HG03342 (cell line): ENCODE measurements around the gene SPECC1L.

ENCODE experiments used
- ATAC-seq: cut with Tn5 transposase; IDR thresholded peaks from one replicate; pipeline ENCODE4 v1.9.1; 2021; ENCODE audit warnings: mild to moderate bottlenecking, moderate library complexity; ENCODE audit not compliant: unreplicated experiment

The SPECC1L gene

GRCh38 chr22:24437091-24437490, 166.5 kb downstream of the SPECC1L start:
- ATAC-seq = no peak

- ATAC-seq = no peak
Observed at GRCh38 chr22:24437741-24438328, 167.2 kb downstream of the SPECC1L start.

- ATAC-seq = no peak
Observed at GRCh38 chr22:24440270-24440717, 169.7 kb downstream of the SPECC1L start.

- no peak for ATAC-seq
Observed at GRCh38 chr22:24440718-24441405, 170.2 kb downstream of the SPECC1L start.

- no peak for ATAC-seq
Observed at GRCh38 chr22:24441406-24442351, 171.0 kb downstream of the SPECC1L start.

GRCh38 chr22:24442352-24442744, 171.7 kb downstream of the SPECC1L start:
- no peak for ATAC-seq

- no peak for ATAC-seq
Observed at GRCh38 chr22:24443668-24444067, 173.0 kb downstream of the SPECC1L start.

- no peak for ATAC-seq
Observed at GRCh38 chr22:24444251-24444650, 173.6 kb downstream of the SPECC1L start.

- ATAC-seq = no peak
Observed at GRCh38 chr22:24444729-24445466, 174.3 kb downstream of the SPECC1L start.

- no peak for ATAC-seq
Observed at GRCh38 chr22:24445481-24446259, 175.0 kb downstream of the SPECC1L start.

GRCh38 chr22:24446260-24446611, 175.6 kb downstream of the SPECC1L start:
- ATAC-seq = no peak

GRCh38 chr22:24450610-24451009, 180.0 kb downstream of the SPECC1L start:
- ATAC-seq = no peak

GRCh38 chr22:24451162-24451561, 180.5 kb downstream of the SPECC1L start:
- ATAC-seq = no peak

GRCh38 chr22:24453853-24454252, 183.2 kb downstream of the SPECC1L start:
- ATAC-seq = no peak

- no peak for ATAC-seq
Observed at GRCh38 chr22:24455039-24455438, 184.4 kb downstream of the SPECC1L start.

GRCh38 chr22:24455751-24456426, 185.3 kb downstream of the SPECC1L start:
- no peak for ATAC-seq

- ATAC-seq = no peak
Observed at GRCh38 chr22:24457894-24458420, 187.3 kb downstream of the SPECC1L start.

GRCh38 chr22:24459911-24460310, 189.3 kb downstream of the SPECC1L start:
- no peak for ATAC-seq

GRCh38 chr22:24460418-24461089, 189.9 kb downstream of the SPECC1L start:
- ATAC-seq = no peak
